HG02610 (cell line): ENCODE measurements around the gene PRSS56.

Experiments
- ATAC-seq: cut with Tn5 transposase; IDR thresholded peaks from one replicate; pipeline ENCODE4 v1.9.1; 2021; ENCODE audit warnings: mild to moderate bottlenecking, moderate library complexity; ENCODE audit not compliant: unreplicated experiment

The PRSS56 gene

GRCh38 chr2:232486558-232487384 lies 33.4 kb upstream of the PRSS56 start:
- no peak for ATAC-seq

- no peak for ATAC-seq
Measured at GRCh38 chr2:232487385-232488096, 32.6 kb upstream of the PRSS56 start, which contains the start of gene ECEL1. ECEL1 (minus strand) TSS chr2:232487834; CDS start chr2:232486653, 1,181 bp downstream.

DNA sequence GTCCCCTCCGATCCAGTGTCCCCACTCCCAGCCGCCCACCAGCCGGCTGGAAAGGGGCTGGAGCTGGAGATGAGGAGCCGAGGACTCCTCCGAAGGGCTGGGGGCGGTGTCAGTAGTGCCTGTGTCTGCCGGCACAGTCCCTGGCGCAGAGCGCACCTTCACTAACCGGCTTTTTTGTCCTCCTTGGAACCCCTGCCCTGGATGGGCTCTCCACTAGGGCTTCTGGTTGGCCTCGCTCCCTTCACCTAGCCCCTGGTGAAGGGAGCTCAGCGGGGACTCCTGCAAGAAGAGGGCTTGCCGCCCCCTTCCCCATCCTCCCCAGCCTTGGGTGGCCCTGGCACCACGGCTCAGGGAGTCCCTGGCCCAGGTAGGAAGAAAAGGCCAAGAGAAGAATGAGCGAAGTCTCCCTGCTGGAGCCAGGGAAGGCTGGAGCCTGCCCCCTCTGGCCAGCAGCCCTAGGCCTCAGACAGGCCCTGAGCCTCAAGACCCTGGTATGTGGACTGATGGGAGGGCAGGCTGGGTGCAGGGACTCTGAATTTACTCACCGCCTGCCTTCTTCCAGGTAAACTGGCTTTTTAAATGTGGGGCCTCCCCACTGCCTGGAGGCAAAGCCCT lies 32.0 kb upstream of the PRSS56 start:
- ATAC-seq = no peak

DNA sequence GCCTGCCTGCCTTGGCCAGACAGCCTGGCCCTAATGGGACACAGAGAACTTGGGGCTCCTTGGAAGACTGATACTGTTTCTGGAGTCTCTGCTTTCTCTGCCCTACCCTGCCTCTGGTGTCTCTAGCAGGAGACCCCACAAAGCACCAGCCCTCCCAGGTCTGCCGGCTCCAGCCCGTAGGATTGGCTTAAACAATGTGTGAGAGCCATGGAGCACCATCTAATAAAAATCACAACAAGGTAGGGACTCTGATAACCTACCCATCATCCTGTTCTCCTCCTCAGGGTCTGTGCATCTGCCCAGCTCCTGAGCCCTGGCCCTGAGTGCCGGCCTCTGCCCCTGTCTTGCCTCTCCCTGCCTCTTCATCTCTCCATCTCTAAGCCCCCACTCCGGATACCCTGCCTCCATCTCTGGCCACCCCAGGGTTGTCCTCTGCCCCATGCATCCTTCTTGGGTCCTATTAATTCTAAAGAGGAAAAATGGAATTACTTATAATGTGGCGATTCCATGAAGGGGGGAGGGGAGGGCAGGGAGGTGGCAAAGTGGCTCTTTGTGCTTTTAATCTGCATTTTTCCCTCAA lies 31.4 kb upstream of the PRSS56 start:
- no peak for ATAC-seq

DNA sequence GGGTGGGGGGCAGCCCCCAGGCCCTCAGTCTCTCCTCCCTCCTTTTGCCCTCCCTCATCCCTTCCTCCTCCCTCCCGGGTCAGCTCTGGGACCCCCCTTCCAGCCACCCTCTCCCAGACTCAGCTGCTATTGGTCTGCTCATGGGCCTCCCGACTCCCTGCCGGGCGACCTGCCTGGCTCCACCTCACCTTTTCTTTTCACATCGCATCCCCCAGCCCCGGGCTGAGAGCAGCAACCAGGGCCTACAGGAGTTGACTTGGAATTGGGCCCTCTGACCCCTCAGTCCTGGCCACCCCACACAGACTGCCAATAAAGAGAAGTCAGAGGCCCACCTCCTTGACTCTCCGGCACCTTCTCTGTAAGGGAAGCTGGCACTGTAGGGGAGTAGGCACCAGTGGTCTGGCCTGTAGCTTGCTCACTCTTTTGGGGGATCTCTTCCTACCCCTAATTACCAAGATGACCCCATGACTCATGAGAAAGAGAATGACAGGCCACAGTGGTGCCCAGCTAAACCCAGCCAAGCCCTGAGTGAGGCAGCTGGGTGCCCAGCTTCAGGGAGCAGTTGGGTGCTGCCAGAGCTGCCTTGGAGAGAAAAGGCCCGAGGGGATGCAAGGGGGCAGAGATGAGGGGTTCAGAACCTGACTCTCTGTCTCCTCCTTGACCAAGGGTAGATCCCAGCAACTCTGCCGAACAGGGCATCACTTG lies 30.5 kb upstream of the PRSS56 start:
- ATAC-seq = no peak

GRCh38 chr2:232490221-232491138 lies 29.7 kb upstream of the PRSS56 start:
- no peak for ATAC-seq

GRCh38 chr2:232491139-232491780 lies 28.9 kb upstream of the PRSS56 start:
- ATAC-seq = no peak

GRCh38 chr2:232492236-232492848 lies 27.8 kb upstream of the PRSS56 start:
- no peak for ATAC-seq

DNA sequence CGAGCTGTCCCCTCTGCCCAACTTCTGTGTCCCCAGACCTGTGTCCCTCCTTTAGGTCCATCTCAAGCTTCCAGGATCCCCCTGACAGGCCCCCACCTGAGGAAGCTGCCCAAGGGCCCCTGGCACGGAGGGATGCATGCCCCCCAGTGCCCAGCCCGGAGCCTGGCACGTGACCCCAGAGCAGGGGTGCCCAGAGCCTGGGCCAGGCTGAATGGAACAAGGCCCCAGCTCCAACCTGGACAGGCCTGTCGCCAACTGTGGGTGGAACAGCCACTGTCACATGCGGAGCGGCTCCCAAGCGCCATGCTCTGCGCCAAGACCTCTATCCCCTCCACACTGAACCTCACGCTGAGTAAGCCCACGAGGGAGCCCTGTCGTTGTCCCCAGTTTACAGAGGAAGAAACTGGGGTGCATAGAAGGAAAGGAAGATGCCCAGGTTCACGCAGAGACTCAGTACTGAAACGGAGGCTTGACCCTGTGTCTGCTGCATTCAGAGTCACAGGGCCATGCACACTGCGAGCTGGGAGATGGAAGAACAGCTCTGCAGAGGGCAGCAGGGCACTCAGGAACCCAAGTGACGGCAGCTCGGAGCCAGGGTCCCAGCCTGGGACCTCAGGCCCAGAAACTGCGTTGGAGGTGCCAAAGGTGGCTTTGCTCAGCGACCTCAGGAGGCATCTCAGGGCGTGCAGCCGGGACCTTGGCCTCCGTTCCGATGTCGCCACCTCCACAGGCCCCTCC lies 27.1 kb upstream of the PRSS56 start:
- ATAC-seq = no peak

DNA sequence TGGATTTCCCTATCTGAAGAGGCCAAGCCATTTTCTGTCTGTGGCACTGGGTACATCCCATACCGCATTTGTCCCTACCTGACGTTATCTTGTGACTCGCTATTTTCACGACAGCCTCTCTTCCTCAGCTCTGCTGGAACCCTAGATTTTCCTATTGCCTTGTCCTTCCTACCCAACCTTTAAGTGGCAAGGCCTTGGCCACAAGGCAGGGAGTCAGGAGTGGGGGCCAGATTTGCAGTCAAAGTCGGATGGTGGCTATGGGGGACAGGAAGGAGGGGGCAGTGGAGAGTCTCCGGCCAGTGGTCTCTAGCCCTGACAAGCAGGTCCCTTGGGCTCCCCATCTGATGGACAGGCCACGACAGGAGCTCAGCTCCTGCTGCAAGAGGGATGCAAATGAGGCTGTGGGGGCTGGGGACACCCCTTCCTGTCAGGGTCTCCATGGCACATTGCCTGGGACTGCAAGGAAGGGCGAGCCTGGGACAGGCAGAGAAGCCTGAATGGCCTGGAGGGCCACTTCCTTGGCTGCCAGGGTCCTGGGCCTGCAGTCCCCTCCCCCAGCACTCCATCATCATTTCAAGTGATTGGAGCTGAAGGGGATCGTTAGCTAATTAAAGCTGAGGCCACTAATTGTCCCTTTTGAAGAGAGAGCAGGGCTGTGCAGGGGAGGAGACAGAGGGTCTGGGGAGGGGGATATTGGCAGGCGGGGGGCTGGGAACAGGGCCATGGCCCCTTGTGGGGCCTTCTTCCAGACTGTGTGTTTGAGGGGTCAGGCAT lies 26.3 kb upstream of the PRSS56 start:
- ATAC-seq = no peak

DNA sequence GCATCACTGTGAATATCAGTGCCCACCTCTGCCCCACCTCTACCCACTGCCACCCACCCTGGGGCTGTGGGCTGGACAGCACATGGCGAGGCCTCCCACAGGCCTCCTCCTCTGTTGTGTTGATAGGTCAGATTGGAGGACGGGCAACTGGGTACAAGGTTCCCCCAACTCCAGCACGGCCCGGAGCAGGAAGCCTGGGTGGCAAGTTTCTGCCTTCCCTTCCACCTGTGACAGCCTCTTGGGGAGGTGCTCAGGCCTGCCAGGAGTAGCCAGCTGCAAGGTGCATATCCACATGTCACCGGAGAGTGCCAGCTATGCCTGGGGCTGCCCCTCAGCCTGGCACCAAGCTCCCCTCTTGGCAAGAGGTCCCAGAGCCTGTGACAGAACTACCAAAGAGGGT lies 25.6 kb upstream of the PRSS56 start:
- ATAC-seq = no peak

- ATAC-seq = no peak
Measured at GRCh38 chr2:232495292-232495691, 24.9 kb upstream of the PRSS56 start.

DNA sequence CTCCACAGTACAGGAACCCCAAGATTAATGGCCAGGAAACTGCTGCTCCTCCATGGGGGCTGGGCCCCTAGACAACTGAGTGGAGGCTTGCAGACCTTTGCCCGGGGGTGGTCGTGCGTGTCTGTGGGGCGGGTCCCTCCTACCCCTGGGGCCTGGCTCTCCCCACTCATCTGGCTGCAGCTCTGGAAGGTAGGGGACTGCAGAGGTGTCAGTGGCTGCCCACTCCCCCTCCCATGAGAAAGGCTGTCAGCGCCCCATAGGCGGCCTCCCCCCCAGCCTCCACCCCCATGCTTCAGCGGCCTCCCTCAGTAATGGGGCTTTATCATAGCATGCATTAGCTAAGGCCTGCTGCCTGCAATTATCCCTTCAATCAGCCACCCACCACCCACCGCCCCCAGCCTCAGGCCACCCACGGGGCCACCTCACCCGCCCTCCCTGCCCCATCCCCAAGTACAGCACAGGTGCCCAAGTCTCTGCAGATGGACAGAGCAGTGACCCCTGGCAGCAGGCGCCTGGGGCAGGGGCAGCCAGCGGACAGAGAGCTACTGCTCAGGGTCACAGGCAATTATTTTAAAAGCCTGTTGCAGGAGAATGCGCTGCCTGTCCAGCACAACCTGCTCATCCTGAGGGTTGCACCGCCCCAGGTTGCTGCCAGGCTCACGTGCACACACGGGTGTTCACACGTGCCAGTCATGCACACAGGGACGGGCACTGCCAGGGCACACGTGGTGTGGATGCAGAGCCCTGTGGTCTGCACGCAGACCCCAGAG lies 23.5 kb upstream of the PRSS56 start:
- no peak for ATAC-seq

- ATAC-seq = no peak
Measured at GRCh38 chr2:232497348-232497747, 22.8 kb upstream of the PRSS56 start.

DNA sequence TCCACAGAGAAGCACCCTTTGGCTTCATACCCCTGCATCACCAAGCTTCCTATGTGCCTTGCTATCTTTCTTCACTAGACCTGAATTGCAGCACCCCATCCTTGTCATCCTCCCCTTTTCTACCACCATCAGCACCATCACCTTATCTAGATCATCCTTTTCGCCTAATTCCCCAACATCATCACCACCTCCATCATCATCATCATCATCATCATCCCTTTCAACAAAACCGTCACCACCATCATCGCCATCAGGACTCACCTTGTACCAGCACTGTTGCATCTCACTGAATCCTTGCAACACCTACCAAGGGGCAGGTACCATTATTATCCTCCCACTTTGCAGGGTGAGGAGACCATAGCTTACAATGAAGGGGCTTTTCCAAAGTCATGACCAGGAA lies 21.7 kb upstream of the PRSS56 start:
- no peak for ATAC-seq

DNA sequence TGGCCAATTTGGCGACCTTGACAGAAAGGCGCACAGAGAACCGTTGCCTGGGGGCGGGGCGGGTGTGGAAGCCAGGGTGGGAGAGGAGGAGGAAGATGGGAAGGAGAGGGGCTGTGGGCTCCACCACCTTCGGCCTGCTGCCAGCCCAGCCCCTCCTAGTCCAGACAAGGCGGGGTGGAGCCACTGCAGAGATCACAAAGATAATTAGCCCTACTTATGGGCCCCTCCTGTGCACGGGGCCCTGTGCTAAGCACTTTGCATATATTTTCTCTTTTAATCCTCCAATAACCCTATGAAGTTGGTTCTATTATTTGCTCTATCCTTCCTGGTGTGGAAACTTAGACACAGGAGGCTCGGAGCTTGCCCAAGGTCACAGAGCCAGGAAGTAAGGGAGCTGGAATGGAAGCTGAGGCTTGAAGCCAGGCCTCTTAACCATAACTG lies 18.8 kb upstream of the PRSS56 start:
- ATAC-seq = no peak
